Measurements from ENCODE around the gene MCF2L.

MCF2L gene

GRCh38 chr13:112951674-112952371 is 17.2 kb upstream of the MCF2L start:
- DNase-seq, result no peak

DNA sequence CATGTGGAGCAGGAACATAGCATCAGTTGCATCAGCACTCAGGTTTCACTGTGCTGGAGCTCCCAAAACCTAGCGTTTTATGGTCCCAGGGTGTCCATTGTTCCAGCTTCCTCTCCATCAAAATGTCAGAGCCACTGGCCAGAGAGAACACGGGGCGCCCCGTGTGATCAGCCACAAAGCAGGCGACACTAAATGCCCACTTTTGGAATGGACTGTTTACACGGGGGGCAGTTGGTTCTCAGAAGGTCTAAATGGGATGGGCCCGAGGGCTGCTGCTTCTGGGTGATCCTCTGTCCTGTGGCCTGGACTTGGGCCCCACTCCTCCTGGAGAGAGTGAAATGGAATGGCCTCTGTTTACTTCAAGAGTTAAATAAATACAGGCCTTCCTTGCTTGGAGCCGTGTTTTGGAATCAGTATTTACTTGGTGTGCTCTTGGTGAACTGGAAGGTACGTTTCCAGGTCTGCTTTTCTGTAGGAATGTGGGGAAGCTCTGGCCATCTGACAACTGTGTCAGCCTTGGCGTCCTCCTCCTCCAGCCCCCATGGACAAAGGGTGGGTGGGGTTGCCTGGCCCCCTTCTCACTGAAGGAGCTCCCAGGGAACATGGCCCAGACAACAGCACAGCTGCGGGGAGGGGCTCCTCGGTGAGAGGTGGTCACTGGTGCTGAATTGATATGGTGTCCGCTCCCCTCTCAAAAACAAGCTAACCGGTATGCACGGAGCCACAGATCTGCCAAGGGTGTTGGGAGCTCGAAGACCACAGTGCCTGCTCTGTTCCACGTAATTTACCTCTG is 16.1 kb upstream of the MCF2L start:
- no peak for DNase-seq

- no peak for DNase-seq
These were observed 15.2 kb upstream of the MCF2L start for GRCh38 chr13:112953591-112954487.

- DNase-seq, result no peak
These were observed 14.3 kb upstream of the MCF2L start for GRCh38 chr13:112954488-112955270.

DNA sequence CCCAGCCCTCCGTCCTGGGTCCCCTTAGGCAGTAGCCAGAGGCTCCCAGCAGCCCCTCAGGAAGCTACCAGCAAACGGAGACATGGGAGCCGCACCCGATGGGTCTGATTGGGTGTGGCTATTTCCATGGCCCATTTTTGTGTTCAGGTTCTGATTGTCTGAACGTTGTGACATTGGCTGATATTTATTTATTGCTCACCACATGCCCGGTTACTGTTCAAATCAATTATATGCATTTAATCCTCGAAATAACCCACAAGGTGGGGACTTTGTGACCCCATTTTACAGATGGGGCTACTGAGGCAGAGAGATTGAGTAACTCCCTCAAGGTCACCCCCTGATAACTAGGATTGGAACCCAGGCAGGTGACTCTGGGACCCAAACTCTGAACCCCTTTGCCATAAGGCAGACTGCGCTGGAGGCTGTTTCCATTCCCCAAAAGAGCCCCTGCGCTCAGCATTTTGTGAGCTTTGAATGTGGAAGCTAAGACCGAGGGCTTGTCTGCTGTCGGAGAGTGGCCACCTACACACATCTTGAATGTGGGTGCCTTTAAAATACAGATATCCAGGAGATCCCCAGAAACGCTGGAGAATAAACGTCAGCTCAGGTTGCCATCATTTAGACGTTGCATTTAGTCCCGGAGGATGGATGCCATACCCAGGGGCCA is 13.6 kb upstream of the MCF2L start:
- DNase-seq, result no peak

GRCh38 chr13:112955956-112956355 is 13.1 kb upstream of the MCF2L start:
- no peak for DNase-seq

- DNase-seq, result no peak
These were observed 12.3 kb upstream of the MCF2L start for GRCh38 chr13:112956571-112957294.

- DNase-seq, result no peak
These were observed 11.7 kb upstream of the MCF2L start for GRCh38 chr13:112957295-112957677.

- no peak for DNase-seq
These were observed 10.7 kb upstream of the MCF2L start for GRCh38 chr13:112958127-112958989.

DNA sequence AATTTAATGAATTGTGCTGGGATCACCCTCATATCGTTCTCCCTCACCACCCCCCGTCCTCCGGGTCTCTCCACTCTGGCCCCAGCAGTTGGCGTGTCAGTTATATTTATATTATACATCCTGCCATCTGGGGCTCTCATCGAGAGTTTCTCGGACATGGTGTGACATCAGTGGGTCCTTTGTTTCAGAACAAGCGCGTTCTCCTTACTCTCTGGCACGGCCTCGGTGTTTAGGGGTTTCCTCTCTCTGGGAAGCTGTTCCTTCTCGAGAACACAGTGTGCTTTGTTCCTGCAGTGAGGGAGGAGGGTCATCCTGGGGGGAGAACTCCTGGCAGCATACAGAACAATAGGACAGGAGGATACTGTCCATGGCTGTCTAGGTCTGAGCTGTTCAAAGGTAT is 9.8 kb upstream of the MCF2L start:
- DNase-seq, result no peak

DNA sequence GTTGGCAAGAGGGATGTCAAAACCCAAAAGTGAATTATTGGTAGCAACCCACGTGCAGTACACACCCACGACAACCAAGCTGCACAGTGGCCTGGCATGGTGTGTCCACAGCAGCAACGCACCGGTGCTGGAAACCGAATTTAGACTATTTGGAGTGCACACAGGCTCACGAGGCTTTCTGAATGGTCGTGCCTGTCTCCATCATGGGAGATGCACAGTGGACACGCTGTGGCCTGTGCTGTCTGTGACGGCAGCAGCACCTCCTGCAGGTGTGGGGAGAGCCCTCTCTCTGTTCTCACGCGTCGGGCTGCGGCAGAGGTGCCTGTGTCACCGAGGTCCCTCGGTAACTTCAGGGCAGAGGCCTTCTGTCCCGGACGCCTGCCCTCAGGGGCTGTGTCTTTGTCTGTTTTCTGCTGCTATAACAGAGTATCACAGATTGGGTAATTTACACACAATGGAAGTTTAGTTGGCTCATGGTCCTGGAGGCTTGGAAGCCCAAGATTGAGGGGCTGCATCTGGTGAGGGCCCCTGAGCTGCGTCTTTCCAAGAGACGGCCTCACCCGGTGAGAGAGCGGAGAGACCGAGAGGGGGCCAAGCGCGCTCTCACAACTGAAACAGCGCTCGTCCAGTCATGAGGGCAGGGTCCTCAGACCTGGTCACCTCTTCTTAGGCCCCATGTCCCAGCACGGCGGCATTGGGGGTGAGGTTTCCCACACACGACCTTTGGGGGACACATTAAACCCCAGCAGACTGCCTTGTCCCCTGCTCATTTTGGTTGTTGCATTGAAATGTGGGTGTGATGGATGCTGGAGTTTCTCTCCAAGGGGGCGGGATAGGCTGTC is 9.1 kb upstream of the MCF2L start:
- no peak for DNase-seq

- DNase-seq, result no peak
These were observed 8.3 kb upstream of the MCF2L start for GRCh38 chr13:112960706-112961105.

- no peak for DNase-seq
These were observed 7.3 kb upstream of the MCF2L start for GRCh38 chr13:112961457-112962369.

DNA sequence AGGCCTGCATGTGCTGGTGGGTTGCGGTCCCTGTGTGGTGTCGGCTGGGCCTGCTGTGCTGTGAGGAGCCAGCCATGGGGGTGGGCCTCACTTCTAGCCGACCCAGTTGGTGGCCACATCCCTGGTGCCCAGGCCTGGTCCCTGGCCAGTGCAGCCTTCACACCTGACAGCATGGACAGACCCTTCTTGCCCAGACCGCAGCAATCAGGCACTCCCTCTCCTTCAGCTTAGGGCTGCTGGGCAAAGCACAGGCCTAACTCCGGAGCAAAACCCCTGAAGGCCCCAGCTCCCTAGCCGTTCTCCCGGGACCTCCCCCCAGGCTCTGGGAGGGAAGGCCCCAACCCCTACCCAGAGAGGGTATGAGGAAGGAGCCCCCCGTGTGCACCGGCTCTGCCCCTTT is 6.6 kb upstream of the MCF2L start:
- no peak for DNase-seq

- DNase-seq, result no peak
These were observed 5.9 kb upstream of the MCF2L start for GRCh38 chr13:112962911-112963625.

DNA sequence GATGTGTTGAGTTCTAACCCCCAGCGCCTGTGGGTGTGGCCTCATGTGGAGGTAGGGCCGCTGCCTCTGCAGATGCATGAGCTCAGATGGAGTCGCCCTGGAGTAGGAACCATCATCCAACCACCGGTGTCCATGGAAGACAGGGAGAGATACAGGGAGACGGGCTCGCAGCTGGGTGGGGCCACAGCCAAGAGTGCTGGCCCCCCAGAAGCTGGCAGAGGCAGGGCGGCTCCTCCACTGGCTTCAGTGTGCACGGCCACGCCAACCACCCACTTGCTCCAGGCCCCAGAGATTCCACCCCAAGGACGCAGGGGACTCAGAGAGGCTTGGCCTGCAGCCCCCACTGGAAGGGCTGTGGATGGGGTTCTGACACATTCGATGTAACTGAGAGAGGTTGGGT is 5.4 kb upstream of the MCF2L start:
- DNase-seq, result no peak

- no peak for DNase-seq
These were observed 4.0 kb upstream of the MCF2L start for GRCh38 chr13:112964971-112965492.

Measured in activated gamma-delta T cell (primary cell).